Pancreas (tissue), 10 donors: ENCODE measurements around the gene MAGI1. TPM values are rescaled to one million over a fixed set of nuclear protein-coding genes. Genes with fewer than 3 reads are reported as not detected.
A peak's percentile ranks its signal among the peaks of the same experiment; 100 is the strongest.

Experiments
- ATAC-seq, 4 donors: fragments of 200-7000 bp; cut with Tn5 transposase; one replicate each; pipeline versions ENCODE4 v1.8.0 to v1.9.1; 2020; ENCODE audit warnings: mild to moderate bottlenecking in 4 of 4, moderate library complexity in 4 of 4
- DNase-seq, 6 donors: peaks; one replicate each; pipeline ENCODE4 v3.0.0-alpha.2; 2020
- FAIRE-seq: peaks from 2 replicates; lab custom pipeline; 2012; peaks lifted over from hg19 to GRCh38; lab: Jason Lieb, UNC
- H3K27ac ChIP-seq, 4 donors: fragments of 200-600 bp; sonication (generic); 1 replicate in 3 of 4; 2 replicates in 1 of 4; pipeline versions ENCODE4 v1.5.0 to v1.8.0; 2020
- H3K27me3 ChIP-seq, 4 donors: fragments of 200-600 bp; one replicate each; pipeline ENCODE4 v1.8.0; 2021
- H3K36me3 ChIP-seq, 3 donors: fragments of 200-600 bp; sonication (generic) in 1 of 3; one replicate each; pipeline versions ENCODE4 v1.5.0 to v1.8.0; 2020 to 2021
- H3K4me1 ChIP-seq, 3 donors: fragments of 200-600 bp; one replicate each; pipeline ENCODE4 v1.8.0; 2021
- H3K4me3 ChIP-seq, 4 donors: fragments of 200-600 bp; sonication (generic) in 2 of 4; one replicate each; pipeline versions ENCODE4 v1.5.0 to v1.8.0; 2020 to 2021
- H3K9me3 ChIP-seq, 4 donors: fragments of 200-600 bp; one replicate each; pipeline ENCODE4 v1.8.0; 2021
- CTCF ChIP-seq, 4 donors: fragments of 200-600 bp; sonication (generic) in 3 of 4; IDR thresholded peaks; one replicate each; pipeline versions ENCODE4 v1.5.0 to v1.8.0; 2021; ENCODE audit warnings: antibody characterized with exemption in 4 of 4
- WGBS, 2 donors: extraction: QIAGEN DNeasy Blood & Tissue Kit; methylation state at CpG; one replicate each; pipeline ENCODE4 v1.1.7; 2013; 5-methylcytosine and 5-hydroxymethylcytosine counted together
- intact Hi-C, 3 donors: fragments of 100-400 bp; cut with DNase I; formaldehyde crosslinking; loops; one replicate each; pipeline versions ENCODE4 v1.11.1 to v1.14.2; 2022
- polyA plus RNA-seq, 2 donors: library from polyadenylated mRNA; stranded (reverse); fragments of 200-250 nt; gene quantifications; one replicate each; pipeline ENCODE4 v1.2.3, GENCODE V29; 2013
- total RNA-seq, 6 donors: library from RNA; stranded (reverse); fragmentation: NEBNext Ultra II Directional in 4 of 6; extraction: Animal tissue kit (Norgen Biotek cat#: 25700) in 4 of 6; gene quantifications; one replicate each; pipeline versions ENCODE4 v1.2.1 to v1.2.4, GENCODE V29; 2021 to 2023
- donor health status: healthy with polysubstance abuse.
- donor health status: DM: no; HTN: no; CAD: no; lungs with moderate emphysema.
- donor health status: DM: no; HTN: no; CAD: no.
- donor health status: control.
- donor health status: control.
- donor health status: Bipolar disorder and iron deficiency.
- donor health status: DM: yes; HTN: yes; CAD: no.
- donor health status: DM: no; HTN: no; CAD: no.
- donor health status: DM: no; HTN: no; CAD: no.
- donor health status: DM: yes; HTN: yes; CAD: no.

The MAGI1 gene
- total and polyA plus RNA-seq, 8 donors, result 19.7 to 45.1 (median 28.0) TPM

- H3K36me3 ChIP-seq, result no peaks in the 10 kb centered on the region
- TF ChIP-seq CTCF (IDR thresholded peaks at IDR 0.05), result no peak
- 88 to 96% methylated on average over 12 of the region's 12 CpGs for WGBS, 2 donors
- H3K27me3 ChIP-seq, result no peaks in the 10 kb centered on the region
- intact Hi-C loops, result no loop called here
- H3K4me1 ChIP-seq, result peaks cover 0 to 6% (median 0%) of the 10 kb centered on the region in 3 donors
- H3K9me3 ChIP-seq, result no peaks in the 10 kb centered on the region
- DNase-seq (no peak), FAIRE-seq (no peak), ATAC-seq (no peak)
- no peak overlapping the region for H3K27ac ChIP-seq
- H3K4me3 ChIP-seq, result no peak overlapping the region
These were observed 450.9 kb downstream of the MAGI1 start for GRCh38 chr3:65587650-65588439.

GRCh38 chr3:65584913-65585312 lies 453.8 kb downstream of the MAGI1 start:
- H3K27me3 ChIP-seq, result no peaks in the 10 kb centered on the region
- WGBS, 2 donors, result 97 to 99% methylated on average over 2 of the region's 2 CpGs
- no peak overlapping the region for H3K4me3 ChIP-seq
- DNase-seq (no peak), ATAC-seq (no peak), FAIRE-seq (no peak)
- no peaks in the 10 kb centered on the region for H3K36me3 ChIP-seq
- no peak for TF ChIP-seq CTCF (IDR thresholded peaks at IDR 0.05)
- intact Hi-C loops, result no loop called here
- H3K27ac ChIP-seq, result no peak overlapping the region
- H3K4me1 ChIP-seq, result peaks cover 0 to 6% (median 0%) of the 10 kb centered on the region in 3 donors
- no peaks in the 10 kb centered on the region for H3K9me3 ChIP-seq

GRCh38 chr3:65584002-65584401 lies 454.7 kb downstream of the MAGI1 start:
- H3K27ac ChIP-seq, result no peak overlapping the region
- FAIRE-seq (no peak), DNase-seq (no peak), ATAC-seq (peak in 1 of 4 donors; percentile 18)
- TF ChIP-seq CTCF (IDR thresholded peaks at IDR 0.05), result no peak
- no peaks in the 10 kb centered on the region for H3K27me3 ChIP-seq
- peaks cover 0 to 6% (median 0%) of the 10 kb centered on the region in 3 donors for H3K4me1 ChIP-seq
- no peak overlapping the region for H3K4me3 ChIP-seq
- intact Hi-C loops, result no loop called here
- H3K36me3 ChIP-seq, result no peaks in the 10 kb centered on the region
- H3K9me3 ChIP-seq, result no peaks in the 10 kb centered on the region

GRCh38 chr3:65583188-65583587 lies 455.5 kb downstream of the MAGI1 start:
- no peak for FAIRE-seq
- intact Hi-C loops, result no loop called here
- TF ChIP-seq CTCF (IDR thresholded peaks at IDR 0.05), result no peak
- Histone ChIP-seq H3K36me3 (no peaks in the 10 kb centered on the region), H3K4me1 (peaks cover 0 to 6% (median 0%) of the 10 kb centered on the region in 3 donors), H3K9me3 (no peaks in the 10 kb centered on the region), H3K4me3 (no peak overlapping the region), H3K27me3 (no peaks in the 10 kb centered on the region), H3K27ac (no peak overlapping the region)
- no peak for DNase-seq
- ATAC-seq, result no peak
- 94% methylated on average over 1 of the region's 1 CpG for WGBS, 2 donors
